Nephron (organoid): ENCODE data around the gene DNMT1.

Experiments
- H3K27ac Mint-ChIP-seq, 3 experiments: 2 replicates each; pipeline ENCODE4 v1.8.0; 2020; ENCODE audit warnings: mixed read lengths in 3 of 3, mild to moderate bottlenecking in 2 of 3, moderate library complexity in 1 of 3
- H3K27me3 Mint-ChIP-seq: 2 replicates; pipeline ENCODE4 v1.8.0; 2021; ENCODE audit warnings: low read depth, mild to moderate bottlenecking, moderate library complexity, mixed read lengths
- H3K36me3 Mint-ChIP-seq: 2 replicates; pipeline ENCODE4 v1.8.0; 2020; ENCODE audit warnings: low read depth, mixed read lengths
- H3K4me1 Mint-ChIP-seq: 2 replicates; pipeline ENCODE4 v1.8.0; 2020; ENCODE audit warnings: mixed read lengths
- H3K4me3 Mint-ChIP-seq, 3 experiments: 2 replicates each; pipeline ENCODE4 v1.8.0; 2020; ENCODE audit warnings: mild to moderate bottlenecking in 3 of 3, mixed read lengths in 3 of 3, moderate library complexity in 2 of 3
- H3K9me3 Mint-ChIP-seq: 2 replicates; pipeline ENCODE4 v1.8.0; 2020; ENCODE audit warnings: mixed read lengths
- TF ChIP-seq, protein P1 (sequence below), 3 experiments: fragments of 200-600 bp; sonication (generic); IDR thresholded peaks; one replicate each; pipeline ENCODE4 v1.5.0; 2021; ENCODE audit warnings: antibody characterized with exemption in 3 of 3; ENCODE audit not compliant: unreplicated experiment in 3 of 3

Gene DNMT1

DNA sequence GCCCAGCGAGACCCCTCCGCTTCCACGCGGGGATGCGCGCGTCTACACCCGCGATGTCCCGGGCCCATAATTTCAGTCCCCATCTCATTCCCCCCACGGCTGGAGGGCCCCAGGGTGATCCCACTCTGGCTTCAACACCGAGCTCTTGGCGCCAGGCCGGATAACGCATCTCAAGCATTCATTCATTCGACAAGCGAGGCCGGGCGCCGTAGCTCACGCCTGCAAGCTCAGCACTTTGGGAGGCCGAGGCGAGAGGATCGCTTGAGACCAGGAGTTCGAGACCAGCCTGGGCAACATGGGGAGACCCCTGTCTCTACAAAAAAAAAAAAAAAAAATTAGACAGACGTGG, 98.2 kb downstream of the DNMT1 start:
- peaks cover 13% of the 10 kb centered on the region for H3K36me3 Mint-ChIP-seq
- peaks cover 10% of the 10 kb centered on the region for H3K4me1 Mint-ChIP-seq
- peak overlapping the region in 2 of 3 experiments; percentile 14 to 52 for H3K4me3 Mint-ChIP-seq
- TF ChIP-seq, protein P1, sequence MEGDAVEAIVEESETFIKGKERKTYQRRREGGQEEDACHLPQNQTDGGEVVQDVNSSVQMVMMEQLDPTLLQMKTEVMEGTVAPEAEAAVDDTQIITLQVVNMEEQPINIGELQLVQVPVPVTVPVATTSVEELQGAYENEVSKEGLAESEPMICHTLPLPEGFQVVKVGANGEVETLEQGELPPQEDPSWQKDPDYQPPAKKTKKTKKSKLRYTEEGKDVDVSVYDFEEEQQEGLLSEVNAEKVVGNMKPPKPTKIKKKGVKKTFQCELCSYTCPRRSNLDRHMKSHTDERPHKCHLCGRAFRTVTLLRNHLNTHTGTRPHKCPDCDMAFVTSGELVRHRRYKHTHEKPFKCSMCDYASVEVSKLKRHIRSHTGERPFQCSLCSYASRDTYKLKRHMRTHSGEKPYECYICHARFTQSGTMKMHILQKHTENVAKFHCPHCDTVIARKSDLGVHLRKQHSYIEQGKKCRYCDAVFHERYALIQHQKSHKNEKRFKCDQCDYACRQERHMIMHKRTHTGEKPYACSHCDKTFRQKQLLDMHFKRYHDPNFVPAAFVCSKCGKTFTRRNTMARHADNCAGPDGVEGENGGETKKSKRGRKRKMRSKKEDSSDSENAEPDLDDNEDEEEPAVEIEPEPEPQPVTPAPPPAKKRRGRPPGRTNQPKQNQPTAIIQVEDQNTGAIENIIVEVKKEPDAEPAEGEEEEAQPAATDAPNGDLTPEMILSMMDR (IDR thresholded peaks at IDR 0.05; ENCODE audit: unreplicated experiment in 3 of 3) = no peak
- no peak overlapping the region for H3K27ac Mint-ChIP-seq
- peaks cover 5% of the 10 kb centered on the region for H3K9me3 Mint-ChIP-seq
- peaks cover 4% of the 10 kb centered on the region for H3K27me3 Mint-ChIP-seq

DNA sequence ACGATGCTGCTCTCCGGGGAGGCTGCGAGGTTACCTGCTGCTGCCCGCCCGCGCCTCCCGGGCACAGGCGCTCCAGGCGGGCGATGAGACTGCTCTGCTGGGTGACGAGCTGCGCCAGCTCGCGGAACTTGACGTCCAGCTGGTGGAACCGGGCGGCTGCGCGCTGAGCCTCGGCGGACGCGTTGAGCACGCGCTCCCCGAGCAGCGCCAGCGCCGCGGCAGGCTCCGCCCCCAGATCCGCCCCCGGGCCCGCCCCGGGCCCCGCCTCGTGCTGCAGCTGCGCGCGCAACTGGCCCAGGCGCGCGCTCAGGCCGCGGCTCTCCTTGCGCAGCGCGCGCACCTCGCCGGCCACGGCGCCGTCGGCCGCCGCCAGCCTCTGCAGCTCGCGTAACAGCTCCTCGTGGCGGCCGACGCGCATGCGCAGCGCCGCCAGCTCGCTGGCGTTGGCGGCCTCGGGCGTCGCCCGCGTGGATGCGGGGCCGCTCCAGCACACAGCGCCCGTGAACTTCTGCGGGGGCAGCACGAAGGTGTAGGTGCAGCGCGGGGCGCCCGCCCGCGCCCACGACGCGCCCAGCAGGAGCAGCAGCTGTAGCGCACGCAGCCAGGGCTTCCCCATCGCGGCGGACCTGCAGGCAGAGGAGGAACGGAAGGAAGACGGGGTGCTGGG, 98.7 kb downstream of the DNMT1 start:
- Mint-ChIP-seq H3K9me3 (peaks cover 5% of the 10 kb centered on the region), H3K36me3 (peaks cover 14% of the 10 kb centered on the region), H3K27ac (no peak overlapping the region), H3K4me3 (peak overlapping the region in 1 of 3 experiments; percentile 52), H3K4me1 (peaks cover 10% of the 10 kb centered on the region), H3K27me3 (peaks cover 4% of the 10 kb centered on the region)
- TF ChIP-seq, protein P1 (IDR thresholded peaks at IDR 0.05; ENCODE audit: unreplicated experiment in 3 of 3) = no peak

DNA sequence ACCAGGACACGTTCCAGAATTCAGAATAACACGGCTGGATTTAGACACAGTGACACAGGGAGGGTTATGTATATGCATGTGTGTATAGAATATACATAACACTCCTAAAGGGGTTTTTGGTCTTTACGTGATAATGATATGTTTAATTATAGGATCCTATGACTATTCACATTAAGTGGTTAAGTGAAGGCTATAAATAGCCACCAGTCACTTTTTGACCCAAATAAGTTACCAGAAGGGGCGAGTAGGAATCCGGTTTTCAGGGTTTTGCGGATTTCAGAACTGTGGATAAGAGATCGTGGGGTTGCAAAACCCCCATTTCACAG, 99.2 kb downstream of the DNMT1 start:
- Mint-ChIP-seq H3K36me3 (peaks cover 14% of the 10 kb centered on the region), H3K27ac (peak overlapping the region in 1 of 3 experiments; percentile 30), H3K4me3 (peak overlapping the region; percentile 33 to 70 (median 55)), H3K4me1 (peaks cover 10% of the 10 kb centered on the region), H3K9me3 (peaks cover 5% of the 10 kb centered on the region), H3K27me3 (peaks cover 4% of the 10 kb centered on the region)
- TF ChIP-seq, protein P1 (IDR thresholded peaks at IDR 0.05; ENCODE audit: unreplicated experiment in 3 of 3) = no peak

GRCh38 chr19:10093295-10094186, 101.2 kb downstream of the DNMT1 start:
- H3K9me3 Mint-ChIP-seq = peaks cover 7% of the 10 kb centered on the region

GRCh38 chr19:10092648-10093294, 102.0 kb downstream of the DNMT1 start:
- Mint-ChIP-seq H3K4me3 (no peak overlapping the region), H3K27ac (no peak overlapping the region)

More at GRCh38 chr19:10093295-10094186, 101.2 kb downstream of the DNMT1 start:
- Mint-ChIP-seq H3K4me1 (no peaks in the 10 kb centered on the region), H3K27me3 (peaks cover 4% of the 10 kb centered on the region), H3K4me3 (no peak overlapping the region), H3K36me3 (peaks cover 17% of the 10 kb centered on the region), H3K27ac (no peak overlapping the region)
- TF ChIP-seq, protein P1 (IDR thresholded peaks at IDR 0.05; ENCODE audit: unreplicated experiment in 3 of 3) = no peak

More at GRCh38 chr19:10092648-10093294, 102.0 kb downstream of the DNMT1 start:
- H3K36me3 Mint-ChIP-seq = peaks cover 17% of the 10 kb centered on the region
- H3K4me1 Mint-ChIP-seq = no peaks in the 10 kb centered on the region
- peaks cover 4% of the 10 kb centered on the region for H3K27me3 Mint-ChIP-seq
- TF ChIP-seq, protein P1 (IDR thresholded peaks at IDR 0.05; ENCODE audit: unreplicated experiment in 3 of 3) = no peak
- peaks cover 7% of the 10 kb centered on the region for H3K9me3 Mint-ChIP-seq
